Panc1 (cell line): Measurements from ENCODE around the gene NOS1AP.

Experiments used
- SIN3A ChIP-seq: IDR thresholded peaks from 2 replicates; pipeline ENCODE4 v1.6.1; 2012; ENCODE audit warnings: low read depth, mild to moderate bottlenecking, low read length, moderate library complexity, borderline replicate concordance; ENCODE audit not compliant: insufficient read depth
- TF ChIP-seq, protein P1 (sequence below): fragments of 450-650 bp; IDR thresholded peaks from 2 replicates; pipeline ENCODE4 v1.5.1; 2017; ENCODE audit warnings: mild to moderate bottlenecking

DNA sequence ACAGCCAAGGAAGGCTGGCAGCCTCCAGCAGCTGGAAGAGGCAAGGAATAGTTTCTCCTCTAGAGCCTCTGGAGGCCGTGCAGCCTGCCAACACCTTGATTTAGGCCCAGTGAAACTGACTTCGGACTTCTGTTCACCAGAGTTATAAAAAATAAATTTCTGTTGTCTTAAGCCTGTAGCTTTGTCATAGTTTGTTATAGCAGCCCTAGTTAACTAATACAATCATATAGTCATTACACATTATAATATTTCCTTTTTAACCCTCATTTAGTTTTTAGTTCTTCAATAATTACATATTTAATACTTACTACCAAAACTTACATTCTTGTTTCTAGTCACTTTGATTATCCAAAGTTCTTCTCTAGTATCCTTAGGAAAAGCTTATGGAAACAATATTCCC lies 20.3 kb downstream of the NOS1AP start:
- TF ChIP-seq, protein P1, sequence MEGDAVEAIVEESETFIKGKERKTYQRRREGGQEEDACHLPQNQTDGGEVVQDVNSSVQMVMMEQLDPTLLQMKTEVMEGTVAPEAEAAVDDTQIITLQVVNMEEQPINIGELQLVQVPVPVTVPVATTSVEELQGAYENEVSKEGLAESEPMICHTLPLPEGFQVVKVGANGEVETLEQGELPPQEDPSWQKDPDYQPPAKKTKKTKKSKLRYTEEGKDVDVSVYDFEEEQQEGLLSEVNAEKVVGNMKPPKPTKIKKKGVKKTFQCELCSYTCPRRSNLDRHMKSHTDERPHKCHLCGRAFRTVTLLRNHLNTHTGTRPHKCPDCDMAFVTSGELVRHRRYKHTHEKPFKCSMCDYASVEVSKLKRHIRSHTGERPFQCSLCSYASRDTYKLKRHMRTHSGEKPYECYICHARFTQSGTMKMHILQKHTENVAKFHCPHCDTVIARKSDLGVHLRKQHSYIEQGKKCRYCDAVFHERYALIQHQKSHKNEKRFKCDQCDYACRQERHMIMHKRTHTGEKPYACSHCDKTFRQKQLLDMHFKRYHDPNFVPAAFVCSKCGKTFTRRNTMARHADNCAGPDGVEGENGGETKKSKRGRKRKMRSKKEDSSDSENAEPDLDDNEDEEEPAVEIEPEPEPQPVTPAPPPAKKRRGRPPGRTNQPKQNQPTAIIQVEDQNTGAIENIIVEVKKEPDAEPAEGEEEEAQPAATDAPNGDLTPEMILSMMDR = no peak
- no peak for TF ChIP-seq SIN3A
